Activated naive CD8-positive, alpha-beta T cell (primary cell): Measurements from ENCODE around the gene TTC7B.

ENCODE experiments used
- H3K27ac Mint-ChIP-seq: one replicate; pipeline ENCODE4 v1.8.0; 2021; ENCODE audit warnings: mixed read lengths
- H3K27me3 Mint-ChIP-seq: one replicate; pipeline ENCODE4 v1.8.0; 2021; ENCODE audit warnings: mixed read lengths
- H3K36me3 Mint-ChIP-seq: one replicate; pipeline ENCODE4 v1.8.0; 2021; ENCODE audit warnings: mixed read lengths
- H3K4me1 Mint-ChIP-seq: one replicate; pipeline ENCODE4 v1.8.0; 2021; ENCODE audit warnings: low read depth, mixed read lengths
- H3K4me3 Mint-ChIP-seq: one replicate; pipeline ENCODE4 v1.8.0; 2021; ENCODE audit warnings: mild to moderate bottlenecking, mixed read lengths
- H3K9me3 Mint-ChIP-seq: one replicate; pipeline ENCODE4 v1.8.0; 2021; ENCODE audit warnings: low read depth, mixed read lengths

The TTC7B gene

GRCh38 chr14:90599748-90600507, 216.3 kb downstream of the TTC7B start:
- H3K27me3 Mint-ChIP-seq, result peaks cover 4% of the 10 kb centered on the region
- no peak overlapping the region for H3K27ac Mint-ChIP-seq
- H3K9me3 Mint-ChIP-seq, result no peaks in the 10 kb centered on the region

DNA sequence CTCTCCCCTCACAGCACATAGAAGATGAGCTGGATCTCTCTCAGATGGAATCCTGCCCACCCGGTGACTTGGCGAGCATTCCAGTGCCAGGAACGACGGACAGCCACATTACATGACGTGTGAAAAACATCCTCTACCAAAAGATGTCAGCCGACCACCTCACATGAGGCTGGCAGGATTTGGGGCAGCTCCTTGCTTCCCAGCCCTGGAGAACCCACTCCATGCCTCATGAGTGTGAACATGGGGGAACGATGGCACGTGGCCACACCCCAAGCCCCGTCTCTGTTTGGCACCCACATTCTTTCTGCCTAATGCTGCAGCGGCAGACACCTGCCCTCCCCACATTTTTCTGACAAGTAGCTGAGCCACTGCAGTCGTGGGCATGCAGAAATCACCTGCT, 216.9 kb downstream of the TTC7B start:
- Mint-ChIP-seq H3K4me3 (no peak overlapping the region), H3K4me1 (no peaks in the 10 kb centered on the region), H3K27ac (no peak overlapping the region), H3K9me3 (no peaks in the 10 kb centered on the region), H3K36me3 (no peaks in the 10 kb centered on the region), H3K27me3 (peaks cover 4% of the 10 kb centered on the region)

More at GRCh38 chr14:90599748-90600507, 216.3 kb downstream of the TTC7B start:
- Mint-ChIP-seq H3K36me3 (no peaks in the 10 kb centered on the region), H3K4me1 (no peaks in the 10 kb centered on the region), H3K4me3 (no peak overlapping the region)

GRCh38 chr14:90597961-90598360, 218.3 kb downstream of the TTC7B start:
- H3K4me1 Mint-ChIP-seq, result no peaks in the 10 kb centered on the region
- peaks cover 4% of the 10 kb centered on the region for H3K27me3 Mint-ChIP-seq
- H3K27ac Mint-ChIP-seq, result no peak overlapping the region
- no peak overlapping the region for H3K4me3 Mint-ChIP-seq
- no peaks in the 10 kb centered on the region for H3K36me3 Mint-ChIP-seq
- no peaks in the 10 kb centered on the region for H3K9me3 Mint-ChIP-seq

- no peak overlapping the region for H3K4me3 Mint-ChIP-seq
- peaks cover 2% of the 10 kb centered on the region for H3K27me3 Mint-ChIP-seq
- no peaks in the 10 kb centered on the region for H3K4me1 Mint-ChIP-seq
- H3K27ac Mint-ChIP-seq, result no peak overlapping the region
- no peaks in the 10 kb centered on the region for H3K36me3 Mint-ChIP-seq
- H3K9me3 Mint-ChIP-seq, result no peaks in the 10 kb centered on the region
Measured at GRCh38 chr14:90596733-90597132, 219.5 kb downstream of the TTC7B start.

GRCh38 chr14:90593254-90594040, 222.8 kb downstream of the TTC7B start:
- no peak overlapping the region for H3K27ac Mint-ChIP-seq

GRCh38 chr14:90592655-90593054, 223.6 kb downstream of the TTC7B start:
- H3K27ac Mint-ChIP-seq, result no peak overlapping the region
- no peaks in the 10 kb centered on the region for H3K27me3 Mint-ChIP-seq
- H3K4me3 Mint-ChIP-seq, result no peak overlapping the region
- no peaks in the 10 kb centered on the region for H3K36me3 Mint-ChIP-seq
- no peaks in the 10 kb centered on the region for H3K4me1 Mint-ChIP-seq
- H3K9me3 Mint-ChIP-seq, result no peaks in the 10 kb centered on the region

More at GRCh38 chr14:90593254-90594040, 222.8 kb downstream of the TTC7B start:
- Mint-ChIP-seq H3K27me3 (no peaks in the 10 kb centered on the region), H3K36me3 (no peaks in the 10 kb centered on the region), H3K4me1 (no peaks in the 10 kb centered on the region), H3K4me3 (no peak overlapping the region), H3K9me3 (no peaks in the 10 kb centered on the region)

- H3K27ac Mint-ChIP-seq, result no peak overlapping the region
- H3K36me3 Mint-ChIP-seq, result no peaks in the 10 kb centered on the region
- no peaks in the 10 kb centered on the region for H3K4me1 Mint-ChIP-seq
- no peaks in the 10 kb centered on the region for H3K9me3 Mint-ChIP-seq
- H3K27me3 Mint-ChIP-seq, result no peaks in the 10 kb centered on the region
- no peak overlapping the region for H3K4me3 Mint-ChIP-seq
Measured at GRCh38 chr14:90587918-90588317, 228.3 kb downstream of the TTC7B start.

DNA sequence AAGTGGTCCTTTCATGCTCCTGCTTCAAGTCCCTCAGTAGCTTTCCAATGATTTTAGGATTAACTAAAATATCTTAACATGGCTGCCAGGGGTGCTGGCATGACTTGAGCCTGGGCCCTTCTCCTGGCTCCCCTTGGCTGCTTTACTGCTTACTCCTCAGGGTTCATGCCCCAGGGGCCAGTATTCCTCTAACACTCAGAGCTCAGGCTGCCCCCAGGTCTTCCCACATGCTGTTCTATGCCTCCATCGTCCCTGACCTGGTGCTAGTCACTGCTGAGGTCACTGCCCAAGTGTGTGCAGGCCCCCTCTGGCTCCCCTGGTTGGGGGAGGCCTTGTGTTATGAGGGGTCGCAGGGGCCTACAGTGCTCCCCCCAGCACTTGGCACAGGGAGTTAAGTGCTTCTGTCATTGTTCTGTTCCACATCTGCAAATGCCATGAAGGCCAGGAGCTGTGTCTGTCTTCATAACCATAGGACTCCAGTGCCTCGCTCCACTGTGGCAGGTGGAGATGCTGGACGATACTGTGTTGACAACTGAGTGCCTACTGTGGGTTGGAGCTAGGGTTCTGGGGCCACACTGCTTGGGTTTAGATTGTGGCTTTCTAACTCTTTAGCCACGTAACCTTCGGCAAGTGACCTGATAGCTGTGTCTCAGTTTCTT, 228.8 kb downstream of the TTC7B start:
- no peak overlapping the region for H3K4me3 Mint-ChIP-seq
- H3K36me3 Mint-ChIP-seq, result no peaks in the 10 kb centered on the region
- no peaks in the 10 kb centered on the region for H3K9me3 Mint-ChIP-seq
- no peak overlapping the region for H3K27ac Mint-ChIP-seq
- H3K4me1 Mint-ChIP-seq, result no peaks in the 10 kb centered on the region
- H3K27me3 Mint-ChIP-seq, result no peaks in the 10 kb centered on the region

GRCh38 chr14:90585106-90585505, 231.1 kb downstream of the TTC7B start:
- no peaks in the 10 kb centered on the region for H3K4me1 Mint-ChIP-seq
- no peak overlapping the region for H3K4me3 Mint-ChIP-seq
- H3K27me3 Mint-ChIP-seq, result no peaks in the 10 kb centered on the region
- H3K9me3 Mint-ChIP-seq, result no peaks in the 10 kb centered on the region
- H3K27ac Mint-ChIP-seq, result no peak overlapping the region
- H3K36me3 Mint-ChIP-seq, result no peaks in the 10 kb centered on the region

- no peak overlapping the region for H3K4me3 Mint-ChIP-seq
- H3K27me3 Mint-ChIP-seq, result no peaks in the 10 kb centered on the region
- H3K4me1 Mint-ChIP-seq, result no peaks in the 10 kb centered on the region
- no peaks in the 10 kb centered on the region for H3K9me3 Mint-ChIP-seq
- no peak overlapping the region for H3K27ac Mint-ChIP-seq
- no peaks in the 10 kb centered on the region for H3K36me3 Mint-ChIP-seq
Measured at GRCh38 chr14:90583916-90584605, 232.2 kb downstream of the TTC7B start.

- no peak overlapping the region for H3K27ac Mint-ChIP-seq
- H3K4me1 Mint-ChIP-seq, result no peaks in the 10 kb centered on the region
- H3K36me3 Mint-ChIP-seq, result no peaks in the 10 kb centered on the region
- no peaks in the 10 kb centered on the region for H3K9me3 Mint-ChIP-seq
- H3K27me3 Mint-ChIP-seq, result no peaks in the 10 kb centered on the region
- no peak overlapping the region for H3K4me3 Mint-ChIP-seq
Measured at GRCh38 chr14:90583427-90583826, 232.8 kb downstream of the TTC7B start.

- no peak overlapping the region for H3K27ac Mint-ChIP-seq
- no peaks in the 10 kb centered on the region for H3K9me3 Mint-ChIP-seq
- no peaks in the 10 kb centered on the region for H3K4me1 Mint-ChIP-seq
- H3K27me3 Mint-ChIP-seq, result no peaks in the 10 kb centered on the region
- H3K36me3 Mint-ChIP-seq, result no peaks in the 10 kb centered on the region
- no peak overlapping the region for H3K4me3 Mint-ChIP-seq
Measured at GRCh38 chr14:90582166-90582565, 234.1 kb downstream of the TTC7B start.

DNA sequence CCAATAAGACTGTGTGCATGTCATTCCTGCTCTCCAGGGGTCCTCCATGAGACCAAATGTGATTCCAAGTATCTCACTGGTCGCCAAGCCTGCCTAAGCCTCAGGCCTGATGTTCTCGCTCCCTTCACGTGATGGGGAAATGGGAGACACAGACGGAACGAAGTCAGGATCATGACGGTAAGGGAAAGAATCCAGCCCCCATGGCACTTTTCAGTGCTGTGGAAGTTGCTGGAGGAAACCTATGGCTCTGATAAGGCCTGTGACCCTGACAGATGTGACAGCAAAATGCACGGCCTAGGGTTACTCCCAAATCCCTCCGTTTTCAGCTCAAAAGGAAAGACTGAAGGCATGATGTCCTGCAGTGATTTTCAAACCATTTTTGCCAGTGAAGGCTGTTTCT, 234.5 kb downstream of the TTC7B start:
- H3K9me3 Mint-ChIP-seq, result no peaks in the 10 kb centered on the region
- no peaks in the 10 kb centered on the region for H3K27me3 Mint-ChIP-seq

GRCh38 chr14:90580377-90581335, 235.6 kb downstream of the TTC7B start:
- H3K36me3 Mint-ChIP-seq, result no peaks in the 10 kb centered on the region
- no peaks in the 10 kb centered on the region for H3K4me1 Mint-ChIP-seq

More for the DNA sequence above, 234.5 kb downstream of the TTC7B start:
- H3K27ac Mint-ChIP-seq, result no peak overlapping the region
- H3K4me3 Mint-ChIP-seq, result no peak overlapping the region
- H3K4me1 Mint-ChIP-seq, result no peaks in the 10 kb centered on the region
- H3K36me3 Mint-ChIP-seq, result no peaks in the 10 kb centered on the region

More at GRCh38 chr14:90580377-90581335, 235.6 kb downstream of the TTC7B start:
- H3K9me3 Mint-ChIP-seq, result no peaks in the 10 kb centered on the region
- no peaks in the 10 kb centered on the region for H3K27me3 Mint-ChIP-seq
- H3K4me3 Mint-ChIP-seq, result no peak overlapping the region
- no peak overlapping the region for H3K27ac Mint-ChIP-seq
